Liver (tissue), 3 donors: ENCODE results near the gene HOXC6.

Experiments used
- EGR1 ChIP-seq, 2 donors: IDR thresholded peaks; 2 replicates each; pipeline ENCODE4 v1.6.1; 2016 to 2018; ENCODE audit warnings: antibody characterized with exemption in 2 of 2, low read depth in 2 of 2
- JUND ChIP-seq, 2 donors: IDR thresholded peaks; 2 replicates each; pipeline ENCODE4 v1.6.1; 2016; ENCODE audit warnings: antibody characterized with exemption in 2 of 2
- YY1 ChIP-seq: IDR thresholded peaks from 2 replicates; pipeline ENCODE4 v1.6.1; 2016; ENCODE audit warnings: antibody characterized with exemption, mild to moderate bottlenecking
- TF ChIP-seq, protein P1 (sequence below): fragments of 150-350 bp; IDR thresholded peaks from 2 replicates; pipeline ENCODE4 v1.5.1; 2017; ENCODE audit warnings: improper control_type of control experiment, low read depth, low read length; ENCODE audit not compliant: missing input control
- TF ChIP-seq, protein P2 (sequence below): IDR thresholded peaks from 2 replicates; pipeline ENCODE4 v1.6.1; 2016; ENCODE audit warnings: antibody characterized with exemption, mild to moderate bottlenecking
- donor health status: healthy.
- donor health status: healthy.

GRCh38 chr12:53983568-53983949 lies 44.7 kb upstream of the HOXC6 start:
- TF ChIP-seq, protein P1, sequence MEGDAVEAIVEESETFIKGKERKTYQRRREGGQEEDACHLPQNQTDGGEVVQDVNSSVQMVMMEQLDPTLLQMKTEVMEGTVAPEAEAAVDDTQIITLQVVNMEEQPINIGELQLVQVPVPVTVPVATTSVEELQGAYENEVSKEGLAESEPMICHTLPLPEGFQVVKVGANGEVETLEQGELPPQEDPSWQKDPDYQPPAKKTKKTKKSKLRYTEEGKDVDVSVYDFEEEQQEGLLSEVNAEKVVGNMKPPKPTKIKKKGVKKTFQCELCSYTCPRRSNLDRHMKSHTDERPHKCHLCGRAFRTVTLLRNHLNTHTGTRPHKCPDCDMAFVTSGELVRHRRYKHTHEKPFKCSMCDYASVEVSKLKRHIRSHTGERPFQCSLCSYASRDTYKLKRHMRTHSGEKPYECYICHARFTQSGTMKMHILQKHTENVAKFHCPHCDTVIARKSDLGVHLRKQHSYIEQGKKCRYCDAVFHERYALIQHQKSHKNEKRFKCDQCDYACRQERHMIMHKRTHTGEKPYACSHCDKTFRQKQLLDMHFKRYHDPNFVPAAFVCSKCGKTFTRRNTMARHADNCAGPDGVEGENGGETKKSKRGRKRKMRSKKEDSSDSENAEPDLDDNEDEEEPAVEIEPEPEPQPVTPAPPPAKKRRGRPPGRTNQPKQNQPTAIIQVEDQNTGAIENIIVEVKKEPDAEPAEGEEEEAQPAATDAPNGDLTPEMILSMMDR = no peak
- TF ChIP-seq, protein P2, sequence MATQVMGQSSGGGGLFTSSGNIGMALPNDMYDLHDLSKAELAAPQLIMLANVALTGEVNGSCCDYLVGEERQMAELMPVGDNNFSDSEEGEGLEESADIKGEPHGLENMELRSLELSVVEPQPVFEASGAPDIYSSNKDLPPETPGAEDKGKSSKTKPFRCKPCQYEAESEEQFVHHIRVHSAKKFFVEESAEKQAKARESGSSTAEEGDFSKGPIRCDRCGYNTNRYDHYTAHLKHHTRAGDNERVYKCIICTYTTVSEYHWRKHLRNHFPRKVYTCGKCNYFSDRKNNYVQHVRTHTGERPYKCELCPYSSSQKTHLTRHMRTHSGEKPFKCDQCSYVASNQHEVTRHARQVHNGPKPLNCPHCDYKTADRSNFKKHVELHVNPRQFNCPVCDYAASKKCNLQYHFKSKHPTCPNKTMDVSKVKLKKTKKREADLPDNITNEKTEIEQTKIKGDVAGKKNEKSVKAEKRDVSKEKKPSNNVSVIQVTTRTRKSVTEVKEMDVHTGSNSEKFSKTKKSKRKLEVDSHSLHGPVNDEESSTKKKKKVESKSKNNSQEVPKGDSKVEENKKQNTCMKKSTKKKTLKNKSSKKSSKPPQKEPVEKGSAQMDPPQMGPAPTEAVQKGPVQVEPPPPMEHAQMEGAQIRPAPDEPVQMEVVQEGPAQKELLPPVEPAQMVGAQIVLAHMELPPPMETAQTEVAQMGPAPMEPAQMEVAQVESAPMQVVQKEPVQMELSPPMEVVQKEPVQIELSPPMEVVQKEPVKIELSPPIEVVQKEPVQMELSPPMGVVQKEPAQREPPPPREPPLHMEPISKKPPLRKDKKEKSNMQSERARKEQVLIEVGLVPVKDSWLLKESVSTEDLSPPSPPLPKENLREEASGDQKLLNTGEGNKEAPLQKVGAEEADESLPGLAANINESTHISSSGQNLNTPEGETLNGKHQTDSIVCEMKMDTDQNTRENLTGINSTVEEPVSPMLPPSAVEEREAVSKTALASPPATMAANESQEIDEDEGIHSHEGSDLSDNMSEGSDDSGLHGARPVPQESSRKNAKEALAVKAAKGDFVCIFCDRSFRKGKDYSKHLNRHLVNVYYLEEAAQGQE = no peak
- TF ChIP-seq YY1 = no peak
- no peak for TF ChIP-seq EGR1 (IDR thresholded peaks at IDR 0.05; ENCODE audit: low read depth in 2 of 2)
- TF ChIP-seq JUND (IDR thresholded peaks at IDR 0.05) = no peak
